LNCAP (cell line): ENCODE measurements around the gene XCL1.

Experiments used
- TF ChIP-seq, protein P1 (sequence below): fragments of 450-650 bp; IDR thresholded peaks from 2 replicates; pipeline ENCODE4 v1.5.1; 2017; ENCODE audit warnings: mild to moderate bottlenecking

The XCL1 gene

DNA sequence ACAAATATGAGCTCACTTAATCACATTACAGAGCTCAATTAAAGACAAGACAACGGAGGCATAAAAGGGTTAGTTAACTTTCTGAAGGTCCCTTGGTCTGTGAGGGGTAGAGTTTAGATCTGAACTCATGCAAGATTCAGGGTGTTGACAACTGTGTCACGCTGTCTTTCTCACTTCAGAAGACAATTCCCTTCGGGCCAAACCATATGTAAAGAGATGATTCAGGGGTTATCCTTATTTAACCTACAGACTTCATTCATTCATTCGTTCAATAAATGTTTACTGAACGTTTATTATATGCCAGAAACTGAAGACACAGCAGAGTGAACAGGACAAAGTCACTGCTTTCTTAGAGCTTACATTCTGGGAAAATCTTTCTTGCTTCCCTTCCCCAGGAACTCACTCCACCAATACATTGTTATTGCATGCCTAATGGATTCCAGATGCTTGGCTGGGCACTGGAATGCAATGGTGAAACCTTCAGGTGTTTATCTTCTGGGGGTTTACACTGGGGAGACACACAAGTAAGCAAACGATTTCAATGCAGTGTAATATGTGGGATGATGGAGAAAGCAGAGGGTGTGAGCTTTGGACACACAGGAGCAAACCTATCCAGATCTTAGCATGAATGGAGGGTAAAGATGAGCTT, 6.4 kb downstream of the XCL1 start:
- TF ChIP-seq, protein P1, sequence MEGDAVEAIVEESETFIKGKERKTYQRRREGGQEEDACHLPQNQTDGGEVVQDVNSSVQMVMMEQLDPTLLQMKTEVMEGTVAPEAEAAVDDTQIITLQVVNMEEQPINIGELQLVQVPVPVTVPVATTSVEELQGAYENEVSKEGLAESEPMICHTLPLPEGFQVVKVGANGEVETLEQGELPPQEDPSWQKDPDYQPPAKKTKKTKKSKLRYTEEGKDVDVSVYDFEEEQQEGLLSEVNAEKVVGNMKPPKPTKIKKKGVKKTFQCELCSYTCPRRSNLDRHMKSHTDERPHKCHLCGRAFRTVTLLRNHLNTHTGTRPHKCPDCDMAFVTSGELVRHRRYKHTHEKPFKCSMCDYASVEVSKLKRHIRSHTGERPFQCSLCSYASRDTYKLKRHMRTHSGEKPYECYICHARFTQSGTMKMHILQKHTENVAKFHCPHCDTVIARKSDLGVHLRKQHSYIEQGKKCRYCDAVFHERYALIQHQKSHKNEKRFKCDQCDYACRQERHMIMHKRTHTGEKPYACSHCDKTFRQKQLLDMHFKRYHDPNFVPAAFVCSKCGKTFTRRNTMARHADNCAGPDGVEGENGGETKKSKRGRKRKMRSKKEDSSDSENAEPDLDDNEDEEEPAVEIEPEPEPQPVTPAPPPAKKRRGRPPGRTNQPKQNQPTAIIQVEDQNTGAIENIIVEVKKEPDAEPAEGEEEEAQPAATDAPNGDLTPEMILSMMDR, result no peak

DNA sequence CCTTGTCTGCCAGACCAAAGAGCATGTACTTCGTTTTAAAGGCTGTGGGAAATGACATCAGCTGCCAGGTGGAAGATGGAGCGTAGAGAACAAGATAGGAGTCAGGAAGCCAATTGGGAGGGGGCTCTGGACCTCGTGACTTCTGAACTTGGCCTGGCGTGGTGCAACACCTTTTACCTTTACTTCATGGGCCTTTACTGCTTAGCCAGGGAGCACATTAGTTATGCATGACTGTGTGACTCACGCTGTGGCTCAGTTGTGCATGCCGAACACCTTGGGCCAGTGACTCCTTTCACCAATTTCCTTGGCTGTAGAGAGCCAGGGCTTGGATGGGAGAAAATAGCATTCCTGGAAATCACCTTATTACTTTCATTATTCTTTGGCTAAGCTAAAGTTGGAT, 7.2 kb downstream of the XCL1 start:
- TF ChIP-seq, protein P1, result no peak

- TF ChIP-seq, protein P1, result no peak
Measured at GRCh38 chr1:168585191-168585590, 8.8 kb downstream of the XCL1 start.

GRCh38 chr1:168585937-168586336, 9.5 kb downstream of the XCL1 start:
- TF ChIP-seq, protein P1, result no peak

GRCh38 chr1:168589167-168589566, 12.8 kb downstream of the XCL1 start:
- TF ChIP-seq, protein P1, result no peak

GRCh38 chr1:168591066-168591465, 14.7 kb downstream of the XCL1 start:
- TF ChIP-seq, protein P1, result no peak

- TF ChIP-seq, protein P1, result no peak
Measured at GRCh38 chr1:168591641-168592250, 15.3 kb downstream of the XCL1 start.
